HG02678 (cell line): ENCODE data around the gene PLPPR2.
"Not testable (repeated sequence)": the region's sequence is repeated elsewhere in the genome, so short reads cannot be mapped to it uniquely, and the experiment has no call there.

Source experiments
- ATAC-seq: cut with Tn5 transposase; IDR thresholded peaks from one replicate; pipeline ENCODE4 v1.9.1; 2021; ENCODE audit warnings: mild to moderate bottlenecking, moderate library complexity; ENCODE audit not compliant: unreplicated experiment

Gene PLPPR2

DNA sequence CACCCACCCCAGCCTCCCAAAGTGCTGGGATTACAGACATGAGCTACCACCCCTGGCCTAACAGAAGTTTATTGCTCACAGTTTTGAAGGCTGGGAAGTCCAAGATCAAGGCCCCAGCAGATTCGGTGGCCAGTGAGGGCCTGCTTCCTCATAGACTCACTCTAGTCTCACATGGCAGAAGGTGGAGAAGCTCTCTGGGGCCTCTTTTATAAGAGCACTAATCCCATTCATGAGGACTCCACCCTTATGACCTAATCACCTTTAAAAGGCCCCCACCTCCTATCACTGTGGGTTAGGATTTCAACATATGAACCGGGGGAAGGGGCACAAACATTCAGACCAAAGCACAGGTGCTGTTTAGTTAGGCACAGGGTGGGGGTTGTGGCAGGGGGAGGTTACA is 12.3 kb downstream of the PLPPR2 start:
- no peak for ATAC-seq

DNA sequence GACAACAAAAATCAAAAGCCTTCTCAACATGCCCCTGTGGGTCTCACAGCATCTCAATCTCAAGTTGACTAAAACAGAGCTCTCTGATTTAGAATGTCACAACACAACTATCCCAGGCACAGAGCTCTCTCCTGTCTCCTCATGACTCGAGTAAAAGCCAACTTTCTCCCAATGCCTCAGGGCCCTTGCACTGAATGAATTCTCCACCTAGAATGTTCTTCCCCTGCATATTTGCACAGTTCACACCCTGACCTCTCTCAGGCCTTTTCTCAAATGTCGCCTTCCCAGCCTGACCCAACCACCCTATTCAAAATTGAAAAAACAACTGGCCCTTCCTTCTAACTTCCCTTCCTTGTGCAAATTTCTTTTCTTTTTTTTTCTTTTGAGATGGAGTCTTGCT is 15.5 kb downstream of the PLPPR2 start:
- no peak for ATAC-seq

DNA sequence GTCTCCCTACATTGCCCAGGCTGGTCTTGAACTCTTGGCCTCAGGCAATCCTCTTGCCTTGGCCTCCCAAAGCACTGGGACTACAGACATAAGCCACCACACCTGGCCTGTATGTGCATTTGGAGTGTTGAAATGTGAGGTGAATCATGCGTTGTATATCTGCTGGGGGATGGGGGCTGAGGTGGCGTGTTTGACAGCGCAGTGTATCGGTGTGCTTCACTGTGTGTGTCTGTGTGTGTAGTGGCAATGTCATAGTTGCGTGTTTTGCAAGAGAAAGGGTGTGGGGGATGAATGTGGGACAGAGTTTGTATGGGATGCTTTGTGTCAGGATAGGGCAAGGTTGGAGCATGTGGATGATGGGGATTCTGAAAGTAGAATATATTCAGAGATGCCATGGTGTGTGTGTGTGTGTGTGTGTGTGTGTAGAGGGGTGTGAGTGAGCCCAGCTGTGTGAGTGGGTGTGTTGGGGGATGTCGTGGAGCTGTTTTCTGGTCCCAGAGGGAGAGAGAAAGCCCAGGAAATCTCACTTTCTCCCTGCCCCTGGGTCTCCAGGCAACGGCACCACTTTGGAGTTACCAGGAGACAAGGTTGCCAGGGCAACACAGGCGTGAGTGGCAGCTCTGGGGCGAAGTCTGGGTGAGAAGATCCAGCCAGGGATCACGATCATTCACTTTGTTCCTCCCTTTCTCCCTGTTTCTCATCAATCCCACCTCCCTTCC is 18.1 kb downstream of the PLPPR2 start:
- ATAC-seq, result no peak

DNA sequence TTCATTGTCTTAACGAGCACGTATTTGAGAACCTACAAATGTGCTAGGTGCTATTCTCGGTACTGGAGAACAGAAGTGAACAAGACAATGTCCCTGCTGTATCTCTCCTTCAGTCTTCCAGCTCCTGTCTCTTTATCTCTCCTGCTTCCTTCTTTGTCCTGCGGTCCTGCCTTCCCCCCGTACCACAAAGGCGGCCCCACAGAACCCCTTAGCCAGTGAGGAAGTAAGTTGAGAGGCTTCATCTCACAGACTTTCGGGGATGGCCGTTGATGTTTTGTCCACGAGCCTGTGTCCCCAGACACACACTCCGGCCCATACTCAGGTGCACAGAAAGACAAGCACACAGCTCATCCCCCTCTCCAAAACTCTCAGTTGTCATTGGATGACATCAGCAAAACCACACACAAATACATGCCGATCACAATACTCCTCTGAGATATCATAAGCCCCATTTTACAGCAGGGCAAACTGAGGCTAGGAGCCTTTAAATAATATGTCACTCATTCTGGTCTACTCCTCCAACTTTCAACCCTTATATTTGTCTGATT is 18.7 kb downstream of the PLPPR2 start:
- ATAC-seq, result no peak

DNA sequence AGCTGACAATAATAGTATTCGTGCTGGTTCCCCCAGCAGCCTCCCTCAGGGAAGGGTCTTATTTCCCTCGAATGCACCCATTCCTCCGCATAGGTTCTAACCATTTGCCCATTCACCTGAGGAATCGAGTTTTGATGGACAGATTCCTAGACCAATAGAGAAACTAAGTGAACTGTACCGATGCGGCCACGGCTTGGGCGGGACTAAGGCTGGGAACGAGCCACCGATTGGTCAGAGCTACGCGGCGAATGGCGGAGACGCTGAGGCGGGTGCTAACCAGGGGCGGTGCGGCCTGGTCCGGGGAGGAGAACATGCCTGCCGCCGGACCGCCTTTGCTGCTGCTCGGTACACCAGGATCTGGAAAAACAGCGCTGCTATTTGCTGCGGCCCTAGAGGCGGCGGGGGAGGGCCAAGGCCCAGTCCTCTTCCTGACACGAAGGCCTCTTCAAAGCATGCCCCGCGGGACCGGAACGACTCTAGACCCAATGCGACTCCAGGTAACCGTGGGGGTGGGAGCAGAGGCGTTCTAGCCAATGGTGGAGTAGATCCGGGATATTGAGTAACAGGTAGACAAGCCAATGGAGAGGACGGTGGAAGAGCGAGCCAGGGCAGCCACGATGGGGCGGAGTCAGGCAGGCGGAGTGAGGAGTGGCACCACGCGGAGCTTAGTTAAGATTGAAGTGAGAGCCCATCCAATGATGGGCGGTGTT is 19.4 kb downstream of the PLPPR2 start, which contains the start of gene SWSAP1:
SWSAP1 (plus strand) TSS at position 234 of the 710 bp plus-strand sequence; CDS start at position 249, 15 bp downstream.
- ATAC-seq, result peak; percentile 90

DNA sequence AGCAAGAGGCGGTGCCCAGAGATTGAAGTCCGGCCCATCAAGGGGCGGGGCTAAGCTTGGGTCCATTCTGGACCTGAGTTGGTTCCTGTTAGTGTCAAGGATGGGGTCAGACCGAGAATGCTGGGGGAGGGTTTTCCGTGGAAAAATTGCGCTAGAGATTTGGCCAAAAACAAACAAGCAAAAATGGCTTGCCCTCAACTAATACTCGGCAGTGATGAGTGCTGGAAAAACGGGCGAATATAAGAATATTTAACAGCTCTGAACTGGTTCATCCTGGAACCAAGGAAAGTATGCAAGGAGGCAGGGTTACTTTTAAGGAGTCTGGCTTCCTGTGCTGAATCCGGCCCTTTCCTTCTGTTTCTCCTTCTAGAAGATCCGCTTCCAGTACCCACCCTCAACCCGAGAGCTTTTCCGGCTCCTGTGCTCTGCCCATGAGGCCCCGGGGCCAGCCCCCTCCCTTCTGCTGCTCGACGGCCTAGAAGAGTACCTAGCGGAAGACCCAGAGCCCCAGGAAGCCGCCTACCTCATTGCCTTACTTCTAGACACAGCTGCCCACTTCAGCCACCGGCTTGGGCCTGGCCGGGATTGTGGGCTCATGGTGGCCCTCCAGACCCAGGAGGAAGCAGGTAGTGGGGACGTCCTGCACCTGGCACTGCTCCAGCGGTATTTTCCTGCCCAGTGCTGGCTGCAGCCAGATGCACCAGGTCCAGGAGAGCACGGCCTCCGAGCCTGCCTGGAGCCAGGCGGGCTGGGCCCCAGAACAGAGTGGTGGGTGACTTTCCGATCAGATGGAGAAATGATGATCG is 20.1 kb downstream of the PLPPR2 start:
- ATAC-seq, result no peak

DNA sequence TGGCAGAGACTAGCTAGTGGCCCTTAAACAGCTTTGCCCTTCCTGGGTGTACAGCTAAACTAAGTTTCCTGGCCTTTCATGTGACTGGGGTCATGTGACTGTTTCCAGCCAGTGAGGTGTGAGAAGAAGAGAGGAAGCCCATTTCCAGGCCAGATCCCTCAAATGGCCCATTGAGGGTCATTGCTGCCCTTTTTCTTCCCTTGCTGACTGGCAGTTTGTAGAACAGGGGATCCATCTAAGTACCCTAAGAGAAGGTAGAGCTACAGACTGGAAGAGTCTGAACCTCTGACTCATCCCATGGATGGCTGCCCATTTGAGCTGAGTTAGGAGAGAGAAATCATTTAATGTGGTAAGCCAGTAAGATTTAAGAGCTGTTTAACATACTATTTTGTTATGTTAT is 22.0 kb downstream of the PLPPR2 start:
- ATAC-seq, result no peak

DNA sequence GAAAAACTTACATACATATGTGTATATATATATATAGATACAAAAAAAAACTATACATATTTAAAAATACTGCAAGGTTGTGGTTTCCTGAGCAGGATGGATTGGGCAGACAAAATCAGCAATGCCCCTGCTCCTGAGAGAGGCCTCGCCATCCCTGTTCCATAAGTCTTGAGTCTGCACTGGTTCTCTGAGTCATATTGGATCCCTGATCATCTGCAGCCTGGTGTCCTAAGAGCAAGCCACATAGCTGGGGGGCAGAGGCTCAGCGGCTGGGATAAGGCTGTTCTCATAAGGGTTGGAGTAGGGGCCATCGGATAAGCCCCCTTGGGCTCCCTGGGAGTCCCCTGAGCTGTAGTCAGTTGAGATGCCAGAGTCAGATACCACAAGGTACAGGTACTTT is 22.5 kb downstream of the PLPPR2 start:
- no peak for ATAC-seq

DNA sequence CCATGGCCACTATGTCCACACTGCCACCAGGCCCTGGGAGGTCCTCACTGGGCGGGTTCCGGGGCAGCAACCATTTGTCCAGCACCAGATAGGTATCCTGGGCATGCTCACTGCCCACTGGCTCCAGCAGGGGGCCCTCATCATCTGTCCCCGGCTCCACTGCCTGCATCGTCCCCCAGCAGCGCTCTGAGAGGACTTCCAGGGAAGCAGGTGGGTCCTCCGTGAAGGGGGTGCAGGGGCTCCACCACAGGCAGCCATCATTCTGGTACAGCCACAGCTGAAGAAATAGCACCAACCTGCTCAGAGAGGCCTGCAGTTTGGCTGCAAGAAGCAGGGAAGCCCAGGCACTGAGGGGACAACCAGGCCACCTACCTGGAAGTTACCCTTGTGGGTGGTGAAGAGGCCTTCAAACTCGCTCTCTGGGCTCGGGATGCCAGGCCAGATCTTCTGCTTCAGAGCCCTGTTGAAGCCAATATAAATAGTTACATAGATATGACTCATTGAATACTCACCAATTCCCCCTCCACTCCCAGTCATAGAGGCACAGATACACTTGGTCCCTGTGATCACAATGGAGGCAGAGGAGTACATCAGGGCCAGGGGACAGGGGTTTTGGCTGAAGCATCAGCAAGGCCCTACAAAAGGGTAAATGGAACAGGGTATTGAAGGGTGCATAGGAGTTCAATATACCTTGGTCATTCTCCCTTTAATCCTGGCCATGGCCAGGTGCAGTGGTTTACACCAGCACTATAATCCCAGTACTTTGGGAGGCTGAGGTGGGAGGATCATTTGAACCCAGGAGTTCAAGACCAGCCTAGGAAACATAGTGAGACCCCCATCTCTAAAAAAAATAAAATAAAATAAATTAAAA is 23.3 kb downstream of the PLPPR2 start:
- no peak for ATAC-seq

DNA sequence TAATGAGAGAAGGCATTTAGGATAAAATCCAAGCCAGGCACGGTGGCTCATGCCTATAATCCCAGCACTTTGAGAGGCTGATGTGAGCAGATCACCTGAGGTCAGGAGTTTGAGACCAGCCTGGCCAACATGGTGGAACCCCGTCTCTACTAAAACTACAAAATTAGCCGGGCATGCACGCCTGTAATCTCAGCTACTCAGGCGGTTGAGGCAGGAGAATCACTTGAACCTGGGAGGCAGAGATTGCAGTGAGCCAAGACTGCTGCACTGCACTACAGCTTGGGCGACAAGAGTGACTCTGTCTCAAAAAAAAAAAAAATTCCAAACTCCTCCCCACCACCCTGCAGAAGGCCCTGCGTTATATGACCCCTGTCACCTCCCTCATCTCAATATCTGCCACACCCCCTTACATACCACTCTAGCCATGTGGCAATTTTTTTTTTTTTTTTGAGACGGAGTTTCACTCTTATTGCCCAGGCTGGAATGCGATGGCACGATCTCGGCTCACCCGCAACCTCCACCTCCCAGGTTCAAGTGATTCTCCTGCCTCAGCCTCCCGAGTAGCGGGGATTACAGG is 24.1 kb downstream of the PLPPR2 start:
- not testable (repeated sequence) for ATAC-seq

DNA sequence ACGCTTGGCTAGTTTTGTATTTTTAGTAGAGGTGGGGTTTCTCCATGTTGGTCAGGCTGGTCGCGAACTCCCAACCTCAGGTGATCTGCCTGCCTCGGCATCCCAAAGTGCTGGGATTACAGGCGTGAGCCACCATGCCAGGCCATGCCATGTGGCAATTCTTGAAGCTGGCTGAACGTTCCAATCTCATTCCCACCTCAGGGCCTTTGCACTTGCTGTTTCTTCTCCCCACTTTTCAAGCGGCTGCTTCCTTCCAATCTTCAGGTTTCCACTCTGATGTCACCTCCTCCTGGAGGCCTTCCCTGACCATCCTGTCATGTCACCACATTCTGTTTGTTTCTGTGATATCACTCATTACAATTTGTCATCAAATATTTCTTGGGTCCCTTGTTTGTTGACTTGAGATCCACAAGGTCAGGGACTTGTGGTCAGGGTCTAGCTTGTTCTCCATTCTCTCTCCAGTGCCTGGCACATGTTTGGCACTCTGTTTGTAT is 24.7 kb downstream of the PLPPR2 start:
- ATAC-seq, result no peak

DNA sequence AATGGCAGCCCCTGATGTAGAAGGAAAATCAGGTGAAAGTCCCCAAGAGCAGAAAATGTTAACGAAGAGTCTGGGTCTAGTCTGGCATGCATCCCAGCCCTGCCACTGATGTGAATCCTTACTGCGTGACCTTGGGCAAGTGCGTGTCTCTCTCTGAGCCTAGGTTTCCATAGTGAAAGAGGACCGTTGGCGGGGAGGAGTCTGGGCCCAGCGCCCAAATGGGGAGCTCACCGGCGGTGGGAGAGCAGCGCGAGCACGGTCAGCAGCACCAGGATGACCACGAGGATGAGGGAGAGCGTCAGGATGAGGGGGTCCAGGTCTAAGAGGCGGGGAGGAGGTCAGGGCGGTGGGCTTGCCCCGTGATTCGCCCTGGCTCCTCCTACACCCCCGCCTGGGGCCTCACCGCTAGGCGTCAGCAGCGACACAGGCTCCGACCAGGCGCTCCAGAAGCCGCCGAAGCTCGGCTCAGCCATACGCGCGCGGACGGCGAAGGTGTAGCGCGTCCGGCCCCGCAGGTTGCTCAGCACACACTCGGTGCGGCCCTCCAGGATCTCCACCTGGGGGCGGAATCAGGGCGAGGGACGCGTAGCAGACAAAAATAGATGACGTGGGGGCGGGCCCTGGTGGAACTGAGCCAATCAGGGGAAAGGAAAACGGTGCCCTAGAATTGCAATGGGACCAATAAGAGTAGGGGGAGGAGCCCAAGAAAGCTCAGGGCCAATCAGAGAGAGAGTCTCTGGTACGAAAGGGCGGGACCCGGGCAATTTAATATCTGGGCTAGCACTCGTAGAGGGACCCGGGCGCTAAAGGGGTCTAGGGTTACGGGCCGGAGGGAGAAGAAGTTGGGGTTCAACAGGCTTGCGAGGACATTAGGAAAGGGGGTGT is 25.7 kb downstream of the PLPPR2 start:
- ATAC-seq, result peak; percentile 81

DNA sequence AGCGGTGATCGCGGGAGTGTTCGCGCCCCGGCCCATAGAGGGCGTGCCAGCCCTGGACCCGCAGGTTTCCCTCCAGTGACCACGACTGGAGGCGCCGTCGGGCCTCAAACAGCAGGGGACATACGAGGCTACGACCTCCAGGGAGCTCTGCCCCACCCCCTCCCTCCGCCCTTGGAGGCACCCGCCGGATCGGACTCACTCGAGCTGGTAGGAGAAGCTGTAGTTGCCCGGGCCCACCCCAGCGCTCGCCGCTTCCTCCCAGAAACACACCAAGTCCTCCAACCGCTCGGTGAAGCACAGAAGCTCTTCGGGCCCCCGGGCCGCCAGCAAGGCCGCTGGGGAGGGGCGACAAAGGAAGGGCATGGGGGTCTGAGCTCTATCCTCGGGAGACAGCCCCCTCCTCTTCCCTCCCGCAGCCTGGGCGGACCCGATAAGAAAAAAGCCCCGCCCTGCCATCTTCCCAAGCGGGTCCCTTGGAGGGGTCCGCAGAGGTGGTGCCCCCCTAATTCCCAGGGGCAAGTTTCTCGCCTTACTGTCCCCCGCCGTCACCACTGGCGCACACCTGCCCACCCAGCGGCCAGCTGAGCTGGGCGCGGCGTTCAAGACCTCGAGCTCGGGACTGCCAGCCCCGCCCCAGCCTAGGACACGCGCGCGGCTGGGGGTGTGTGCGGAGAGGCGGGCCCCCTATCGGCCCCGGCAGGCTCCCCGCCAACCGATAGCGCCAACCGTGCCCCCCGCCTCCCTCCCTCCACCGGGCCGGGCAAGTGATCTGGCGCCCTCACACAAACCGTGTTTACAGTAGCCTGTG is 27.9 kb downstream of the PLPPR2 start:
- ATAC-seq, result no peak

DNA sequence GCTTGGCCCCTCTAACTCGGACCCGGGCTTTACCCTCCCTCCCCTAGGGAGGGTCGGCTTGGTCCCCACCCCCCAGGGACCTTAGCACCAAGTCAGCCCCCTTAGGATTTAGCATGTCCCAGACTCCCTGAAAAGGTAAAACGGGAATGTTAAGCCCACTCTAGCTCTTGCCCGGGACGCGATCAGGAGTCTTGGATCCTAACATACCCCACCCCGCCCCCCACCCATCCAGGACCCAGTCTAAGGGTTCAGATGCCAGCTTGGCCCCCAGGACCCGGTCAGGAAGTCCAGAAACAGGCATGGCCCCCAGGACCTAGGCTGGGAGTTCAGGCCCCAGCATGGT is 28.4 kb downstream of the PLPPR2 start:
- ATAC-seq, result no peak

DNA sequence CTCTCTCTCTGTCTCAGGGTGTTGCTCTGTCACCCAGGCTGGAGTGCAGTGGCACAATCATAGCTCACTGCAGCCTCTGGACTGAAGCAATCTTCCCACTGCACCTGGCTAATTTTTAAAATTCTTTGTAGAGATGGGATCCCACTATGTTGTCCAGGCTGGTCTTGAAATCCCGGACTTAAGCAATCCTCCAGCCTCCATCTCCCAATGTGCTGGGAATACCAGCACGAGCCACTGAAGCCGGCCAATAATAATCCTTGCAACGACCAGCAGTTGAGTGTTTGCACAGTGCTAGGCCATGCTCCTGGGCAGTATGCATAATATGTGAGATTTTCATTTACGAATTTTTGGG is 29.5 kb downstream of the PLPPR2 start:
- ATAC-seq, result no peak

DNA sequence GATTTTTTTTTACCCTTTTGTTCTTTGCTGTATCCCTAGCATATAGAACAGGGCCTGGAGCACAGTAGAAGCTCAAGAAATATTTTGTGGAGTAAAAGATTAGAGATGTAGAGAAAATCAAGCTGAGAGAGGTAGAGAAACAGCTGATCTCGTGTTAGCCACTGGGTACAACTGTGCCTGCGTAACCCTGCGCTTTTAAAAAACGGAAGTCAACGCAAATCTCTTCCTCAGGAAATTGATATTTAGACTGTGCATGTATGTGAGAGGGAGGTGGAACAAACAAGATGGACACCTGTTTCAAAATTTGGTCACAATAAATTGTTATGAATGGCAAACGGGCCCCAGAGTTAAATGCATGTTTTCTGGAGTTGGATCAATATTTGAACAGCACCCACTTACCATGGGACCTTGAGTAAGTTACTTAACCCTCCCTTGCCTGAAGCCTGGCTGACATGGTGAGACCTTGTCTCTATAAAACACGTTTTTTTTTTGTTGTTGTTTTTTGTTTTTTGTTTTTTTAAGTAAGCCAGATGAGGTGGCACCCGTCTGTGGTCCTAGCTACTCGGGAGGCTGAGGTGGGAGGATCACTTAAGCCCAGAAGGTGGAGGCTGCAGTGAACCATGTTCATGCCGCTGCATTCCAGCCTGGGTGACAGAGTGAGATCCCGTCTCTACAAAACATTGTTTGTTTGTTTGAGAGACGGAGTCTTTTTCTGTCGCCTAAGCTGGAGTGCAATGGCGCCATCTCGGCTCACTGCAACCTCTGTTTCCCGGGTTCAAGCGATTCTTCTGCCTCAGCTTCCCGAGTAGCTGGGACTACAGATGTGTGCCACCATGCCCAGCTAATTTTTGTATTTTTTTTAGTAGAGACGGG is 32.2 kb downstream of the PLPPR2 start:
- ATAC-seq, result no peak

DNA sequence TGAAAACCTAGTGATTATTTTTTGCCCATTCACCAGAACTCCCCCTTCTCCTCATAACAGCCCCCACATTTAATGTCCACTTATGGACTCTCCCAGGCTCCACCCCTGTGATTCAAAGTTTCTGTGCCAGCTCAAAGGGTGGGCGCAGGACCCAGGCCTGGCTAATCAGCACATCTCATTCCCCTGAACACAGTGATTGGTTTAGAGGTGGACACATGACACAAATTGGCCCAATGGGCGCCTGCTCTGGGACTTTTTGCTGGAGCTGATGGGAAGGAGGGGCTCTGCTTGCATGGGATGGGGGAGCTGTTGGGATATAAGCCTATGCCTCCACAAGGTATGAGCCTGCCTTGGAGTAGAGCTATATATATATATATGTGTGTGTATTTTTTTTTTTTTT is 35.1 kb downstream of the PLPPR2 start:
- no peak for ATAC-seq
